Stimulated activated CD4-positive, alpha-beta T cell treated with anti-CD3 and anti-CD28 coated beads, Interleukin-4, amount 100 ng/mL, for 24 hours (primary cell): ENCODE data around the gene PANK2.
"Not testable (repeated sequence)": the region's sequence is repeated elsewhere in the genome, so short reads cannot be mapped to it uniquely, and the experiment has no call there.

Source experiments
- DNase-seq: peaks from one replicate; pipeline ENCODE4 v3.0.0-alpha.2; 2020

Gene PANK2

GRCh38 chr20:3930265-3931206 lies 41.3 kb downstream of the PANK2 start:
- DNase-seq = no peak

GRCh38 chr20:3931664-3932063 lies 42.5 kb downstream of the PANK2 start:
- no peak for DNase-seq

- DNase-seq = no peak
Observed at GRCh38 chr20:3932277-3932676, 43.1 kb downstream of the PANK2 start.

GRCh38 chr20:3932681-3933080 lies 43.5 kb downstream of the PANK2 start:
- DNase-seq = no peak

- no peak for DNase-seq
Observed at GRCh38 chr20:3933218-3933617, 44.0 kb downstream of the PANK2 start.

- no peak for DNase-seq
Observed at GRCh38 chr20:3934624-3935023, 45.4 kb downstream of the PANK2 start.

- DNase-seq = no peak
Observed at GRCh38 chr20:3935295-3935955, 46.2 kb downstream of the PANK2 start.

- DNase-seq = no peak
Observed at GRCh38 chr20:3935956-3936340, 46.8 kb downstream of the PANK2 start.

- no peak for DNase-seq
Observed at GRCh38 chr20:3937618-3938017, 48.4 kb downstream of the PANK2 start.

GRCh38 chr20:3940905-3941304 lies 51.7 kb downstream of the PANK2 start:
- no peak for DNase-seq

GRCh38 chr20:3946666-3947065 lies 57.5 kb downstream of the PANK2 start:
- not testable (repeated sequence) for DNase-seq

GRCh38 chr20:3964719-3965118 lies 75.5 kb downstream of the PANK2 start:
- DNase-seq = no peak

- no peak for DNase-seq
Observed at GRCh38 chr20:3966571-3966970, 77.4 kb downstream of the PANK2 start.

GRCh38 chr20:3970016-3970415 lies 80.8 kb downstream of the PANK2 start:
- no peak for DNase-seq

GRCh38 chr20:3971145-3971544 lies 82.0 kb downstream of the PANK2 start:
- no peak for DNase-seq

- DNase-seq = no peak
Observed at GRCh38 chr20:3972161-3972560, 83.0 kb downstream of the PANK2 start.

GRCh38 chr20:3972631-3973030 lies 83.4 kb downstream of the PANK2 start:
- DNase-seq = not testable (repeated sequence)

GRCh38 chr20:3973705-3974104 lies 84.5 kb downstream of the PANK2 start:
- DNase-seq = no peak

GRCh38 chr20:3976511-3976910 lies 87.3 kb downstream of the PANK2 start:
- no peak for DNase-seq
